ENCODE results near the gene CHCHD3.
"Not testable (repeated sequence)": the region's sequence is repeated elsewhere in the genome, so short reads cannot be mapped to it uniquely, and the experiment has no call there.

The CHCHD3 gene

DNA sequence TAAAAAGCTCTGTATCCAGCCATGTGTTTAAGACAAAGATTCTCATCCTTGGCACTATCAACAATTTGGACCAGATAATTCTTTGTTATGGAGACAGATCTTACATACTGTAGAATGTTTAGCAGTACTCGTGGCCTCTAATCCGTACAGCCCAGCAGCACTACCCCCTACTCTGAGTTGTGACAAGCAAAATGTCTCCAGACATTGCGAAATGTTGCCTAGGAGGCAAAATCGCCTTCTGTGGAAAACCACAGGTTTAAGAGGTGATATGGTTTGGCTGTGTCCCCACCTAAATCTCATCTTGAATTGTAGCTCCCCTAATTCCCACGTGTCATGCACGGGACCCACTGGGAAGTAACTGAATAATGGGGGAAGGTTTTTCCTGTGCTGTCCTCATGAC lies 186.7 kb downstream of the CHCHD3 start:
- DNase-seq = no peak

GRCh38 chr7:132893560-132893959 lies 188.3 kb downstream of the CHCHD3 start:
- DNase-seq = no peak

DNA sequence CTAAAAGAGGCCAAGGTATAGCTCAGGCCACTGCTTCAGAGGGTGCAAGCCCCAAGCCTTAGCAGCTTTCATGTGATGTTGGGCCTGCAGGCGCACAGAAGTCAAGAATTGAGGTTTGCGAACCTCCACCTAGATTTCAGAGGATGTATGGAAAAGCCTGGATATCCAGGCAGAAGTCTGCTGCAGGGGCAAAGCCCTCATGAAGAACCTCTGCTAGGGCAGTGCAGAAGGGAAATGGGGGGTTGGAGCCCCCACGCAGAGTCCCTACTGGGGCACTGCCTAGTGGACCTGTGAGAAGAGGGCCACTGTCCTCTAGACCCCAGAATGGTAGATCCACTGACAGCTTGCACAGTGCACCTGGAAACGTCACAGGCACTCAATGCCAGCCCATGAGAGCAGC lies 189.1 kb downstream of the CHCHD3 start:
- not testable (repeated sequence) for DNase-seq

DNA sequence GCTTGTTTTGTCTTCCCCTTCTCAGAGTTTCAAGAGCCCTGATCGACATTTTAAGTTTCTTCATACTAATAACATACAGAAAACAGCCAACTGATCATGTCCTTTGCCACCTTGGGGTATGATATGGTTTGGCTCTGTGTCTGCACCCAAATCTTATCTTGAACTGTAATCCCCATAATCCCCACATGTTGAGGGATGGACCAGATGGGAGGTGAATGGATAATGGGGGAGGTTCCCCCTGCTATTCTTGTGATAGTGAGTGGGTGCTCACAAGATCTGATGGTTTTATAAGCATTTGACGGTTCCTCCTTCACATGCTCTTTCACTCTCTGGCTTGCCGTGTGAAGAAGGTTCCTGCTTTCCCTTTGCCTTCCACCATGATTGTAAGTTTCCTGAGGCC lies 190.3 kb downstream of the CHCHD3 start:
- no peak for DNase-seq

- peak; percentile 37 for DNase-seq
Observed at GRCh38 chr7:132882714-132883428, 199.0 kb downstream of the CHCHD3 start.

DNA sequence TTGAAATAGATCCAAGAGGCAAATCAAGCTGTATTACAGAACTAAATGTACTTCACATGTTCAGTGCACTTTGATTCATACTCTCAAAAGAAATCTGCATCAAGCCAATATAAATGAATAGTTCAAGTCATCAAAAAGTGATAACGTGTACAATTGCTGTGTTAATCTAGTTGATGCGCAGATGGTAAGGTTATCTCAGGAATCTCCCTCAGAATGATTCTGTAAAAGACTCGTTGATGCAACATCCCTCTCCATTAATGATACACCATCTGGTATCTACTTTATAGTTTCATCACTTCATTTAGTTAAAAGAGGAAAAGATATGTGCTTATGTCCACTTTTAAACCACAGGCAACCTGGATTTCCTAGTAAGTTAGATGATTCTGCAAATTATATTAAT lies 200.6 kb downstream of the CHCHD3 start:
- no peak for DNase-seq

- DNase-seq = no peak
Observed at GRCh38 chr7:132879579-132879978, 202.3 kb downstream of the CHCHD3 start.

- no peak for DNase-seq
Observed at GRCh38 chr7:132878204-132878919, 203.5 kb downstream of the CHCHD3 start.

DNA sequence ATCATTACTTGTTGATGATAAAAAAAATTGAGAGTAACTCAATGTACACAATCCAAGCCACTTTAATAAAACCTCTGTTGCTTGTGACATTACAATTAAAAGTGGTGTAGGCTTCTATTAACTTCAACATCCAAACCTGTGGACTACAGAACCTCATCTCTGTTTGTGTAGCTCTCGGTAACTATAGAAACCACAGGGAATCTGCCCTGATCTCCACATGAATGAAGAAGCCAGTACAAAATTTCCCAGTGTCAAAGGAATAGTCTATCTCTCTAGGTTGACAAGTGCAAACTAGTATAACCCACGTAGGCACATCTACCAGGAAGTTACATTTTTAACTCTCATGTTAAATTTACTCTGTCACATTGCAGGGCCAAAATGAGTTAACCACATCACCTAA lies 204.3 kb downstream of the CHCHD3 start:
- no peak for DNase-seq

DNA sequence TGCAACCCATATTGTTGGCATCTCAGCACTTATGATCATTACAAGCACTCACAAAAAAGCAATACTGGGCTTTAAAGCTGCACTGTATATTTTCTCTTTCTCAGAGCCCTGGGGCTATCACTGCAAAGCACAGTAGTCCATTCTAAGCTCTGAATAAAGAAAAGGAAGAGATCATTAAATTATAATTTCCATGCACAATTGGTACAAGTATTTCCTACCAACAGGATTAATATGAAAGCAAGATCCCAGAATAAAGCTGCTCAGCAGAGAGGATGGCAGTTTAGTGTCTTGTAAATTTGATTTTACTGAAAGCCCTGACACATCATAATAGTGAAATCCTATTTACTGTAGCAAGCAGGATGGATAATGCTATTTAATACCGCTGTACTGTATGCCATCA lies 205.3 kb downstream of the CHCHD3 start:
- DNase-seq = no peak

- no peak for DNase-seq
Observed at GRCh38 chr7:132872034-132872433, 209.9 kb downstream of the CHCHD3 start.

GRCh38 chr7:132871419-132871818 lies 210.5 kb downstream of the CHCHD3 start:
- DNase-seq = no peak

- no peak for DNase-seq
Observed at GRCh38 chr7:132869166-132869861, 212.6 kb downstream of the CHCHD3 start.

GRCh38 chr7:132866551-132866950 lies 215.3 kb downstream of the CHCHD3 start:
- no peak for DNase-seq

DNA sequence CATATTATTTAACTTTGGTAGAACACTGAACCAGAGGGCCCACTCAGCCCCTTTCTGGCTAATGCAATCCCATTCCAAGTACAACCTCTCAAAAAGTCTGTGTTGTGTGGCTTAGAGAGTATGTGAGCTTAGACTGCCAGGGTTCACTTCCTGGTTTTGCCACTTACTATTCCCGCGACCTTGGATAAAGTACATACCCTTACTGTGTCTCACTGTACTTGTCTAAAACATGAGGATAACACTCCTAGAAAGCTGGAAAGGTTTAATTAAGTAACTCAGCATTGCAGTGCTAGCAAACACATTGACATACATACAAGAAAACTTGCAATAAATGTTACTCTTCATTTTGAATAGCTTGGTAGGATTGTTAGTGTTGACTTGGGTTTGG lies 215.8 kb downstream of the CHCHD3 start:
- DNase-seq = no peak

GRCh38 chr7:132865366-132866143 lies 216.3 kb downstream of the CHCHD3 start:
- DNase-seq = no peak

DNA sequence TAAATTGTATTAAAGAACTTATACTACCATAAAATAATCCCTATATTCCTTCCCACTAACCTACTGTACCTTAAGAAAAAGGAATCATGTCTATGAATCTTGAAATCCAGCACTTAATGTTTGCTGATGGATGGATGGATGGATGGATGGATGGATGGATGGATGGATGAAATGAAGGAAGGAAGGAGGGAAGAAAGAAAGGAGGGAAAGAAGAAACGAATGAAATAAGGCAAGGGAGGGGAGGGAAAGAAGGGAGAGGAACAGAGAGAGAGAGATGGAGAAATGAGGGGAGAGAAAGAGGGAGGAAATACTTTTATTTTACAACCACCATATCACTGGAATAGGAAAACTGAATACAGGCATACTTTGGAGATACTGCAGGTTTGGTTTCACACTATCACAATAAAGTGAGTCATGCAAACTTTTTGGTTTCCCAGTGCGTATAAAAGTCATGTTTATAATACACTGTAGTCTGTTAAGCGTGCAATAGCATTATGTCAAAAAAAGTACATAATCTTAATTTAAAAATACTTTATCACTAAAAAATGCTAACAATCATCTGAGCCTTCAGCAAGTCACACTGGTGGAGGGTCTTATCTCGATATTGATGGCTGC lies 219.8 kb downstream of the CHCHD3 start:
- DNase-seq = no peak

- DNase-seq = no peak
Observed at GRCh38 chr7:132861424-132861823, 220.5 kb downstream of the CHCHD3 start.

DNA sequence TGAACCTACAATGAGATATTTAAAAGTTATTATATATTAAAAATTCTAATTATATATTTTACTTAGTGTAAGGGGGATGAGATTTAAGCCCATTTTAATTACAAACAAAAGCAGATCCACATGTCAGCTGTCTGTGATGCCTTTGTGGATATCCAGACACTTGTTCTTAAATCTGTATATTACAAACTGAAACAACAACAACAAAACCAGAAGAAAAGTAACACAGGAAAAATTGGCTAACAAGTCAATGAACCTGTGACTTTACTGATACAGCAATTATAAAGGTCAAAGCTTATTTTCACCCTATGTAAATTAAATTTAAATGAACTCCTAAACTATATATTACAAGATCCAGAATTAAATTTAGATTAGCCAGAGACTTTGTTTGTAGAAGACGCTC lies 222.7 kb downstream of the CHCHD3 start:
- DNase-seq = no peak

DNA sequence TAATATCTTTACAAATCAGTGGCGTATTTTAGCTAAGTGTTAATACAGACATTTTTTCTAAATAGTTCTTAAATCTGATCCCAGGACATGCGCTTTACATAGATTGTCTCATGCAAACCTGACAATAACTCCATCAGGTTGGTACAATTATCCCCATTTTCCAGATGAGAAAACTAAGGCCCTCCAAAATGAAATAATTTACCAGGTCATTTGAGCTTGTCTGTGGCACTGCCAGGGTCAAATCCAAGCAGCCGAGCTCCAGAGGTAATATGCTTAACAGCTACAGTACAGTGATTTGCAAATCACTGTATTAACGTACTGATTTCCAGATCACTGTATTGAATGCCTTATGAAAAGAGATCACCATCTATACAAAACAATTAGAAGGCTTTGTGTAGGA lies 223.1 kb downstream of the CHCHD3 start:
- DNase-seq = no peak

GRCh38 chr7:132858251-132858650 lies 223.6 kb downstream of the CHCHD3 start:
- no peak for DNase-seq

DNA sequence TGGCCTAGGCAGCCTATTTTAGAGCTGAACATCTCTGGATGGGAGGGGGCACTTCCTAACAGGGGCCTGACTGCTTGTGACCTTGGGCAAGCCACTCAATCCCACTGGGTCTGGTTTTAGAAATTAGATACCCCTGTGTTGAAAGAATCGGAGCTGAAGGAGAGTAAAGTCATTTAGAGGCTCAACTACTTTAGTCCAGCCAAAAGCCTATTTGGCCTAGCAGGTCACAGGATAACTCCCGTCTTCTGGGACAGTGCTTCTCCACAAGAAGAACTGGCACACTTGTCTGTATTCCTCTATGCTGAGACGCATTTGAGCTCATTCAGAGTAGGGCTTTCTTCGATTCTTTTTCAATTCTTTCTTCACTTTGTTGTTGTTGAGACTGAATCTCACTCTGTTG lies 224.2 kb downstream of the CHCHD3 start:
- no peak for DNase-seq

GRCh38 chr7:132857031-132857430 lies 224.9 kb downstream of the CHCHD3 start:
- no peak for DNase-seq
